Ishikawa (cell line): Measurements from ENCODE around the gene RPL36.

Experiments used
- CEBPB ChIP-seq: IDR thresholded peaks from 2 replicates; pipeline ENCODE4 v1.6.1; 2012
- CREB1 ChIP-seq: IDR thresholded peaks from 2 replicates; pipeline ENCODE4 v1.6.1; 2012; ENCODE audit warnings: low read depth
- EGR1 ChIP-seq: IDR thresholded peaks from 2 replicates; pipeline ENCODE4 v1.6.1; 2012
- EP300 ChIP-seq: IDR thresholded peaks from 2 replicates; pipeline ENCODE4 v1.6.1; 2012; ENCODE audit warnings: borderline replicate concordance
- FOXM1 ChIP-seq: IDR thresholded peaks from 2 replicates; pipeline ENCODE4 v1.6.1; 2012; ENCODE audit warnings: low read depth, borderline replicate concordance
- MAX ChIP-seq: IDR thresholded peaks from 2 replicates; pipeline ENCODE4 v1.6.1; 2012
- NFIC ChIP-seq: IDR thresholded peaks from 2 replicates; pipeline ENCODE4 v1.6.1; 2012
- RAD21 ChIP-seq: IDR thresholded peaks from 2 replicates; pipeline ENCODE4 v1.6.1; 2012; ENCODE audit warnings: low read depth
- REST ChIP-seq: IDR thresholded peaks from 2 replicates; pipeline ENCODE4 v1.6.1; 2012; ENCODE audit warnings: low read depth, mild to moderate bottlenecking
- TAF1 ChIP-seq: IDR thresholded peaks from 2 replicates; pipeline ENCODE4 v1.6.1; 2012; ENCODE audit warnings: low read depth, mild to moderate bottlenecking
- TCF12 ChIP-seq: IDR thresholded peaks from 2 replicates; pipeline ENCODE4 v1.6.1; 2012; ENCODE audit warnings: low read depth
- TEAD4 ChIP-seq: IDR thresholded peaks from 2 replicates; pipeline ENCODE4 v1.6.1; 2012
- USF1 ChIP-seq: IDR thresholded peaks from 2 replicates; pipeline ENCODE4 v1.6.1; 2012
- YY1 ChIP-seq: IDR thresholded peaks from 2 replicates; pipeline ENCODE4 v1.6.1; 2012; ENCODE audit warnings: low read depth
- ZBTB7A ChIP-seq: IDR thresholded peaks from 2 replicates; pipeline ENCODE4 v1.6.1; 2012; ENCODE audit warnings: low read depth

The RPL36 gene

GRCh38 chr19:5700455-5701092, 10.5 kb downstream of the RPL36 start:
- no peak for TF ChIP-seq EGR1
- TF ChIP-seq EP300, result no peak
- no peak for TF ChIP-seq CEBPB
- no peak for TF ChIP-seq YY1
- TF ChIP-seq USF1, result no peak
- no peak for TF ChIP-seq CREB1
- TF ChIP-seq TAF1, result no peak
- no peak for TF ChIP-seq REST
- TF ChIP-seq TCF12, result no peak
- TF ChIP-seq ZBTB7A, result no peak
- no peak for TF ChIP-seq MAX
- no peak for TF ChIP-seq NFIC
- no peak for TF ChIP-seq TEAD4
- TF ChIP-seq RAD21, result no peak
- TF ChIP-seq FOXM1, result no peak

- TF ChIP-seq USF1, result no peak
- no peak for TF ChIP-seq EP300
- no peak for TF ChIP-seq TAF1
- no peak for TF ChIP-seq CREB1
- TF ChIP-seq FOXM1, result no peak
- TF ChIP-seq TCF12, result no peak
- no peak for TF ChIP-seq TEAD4
- no peak for TF ChIP-seq CEBPB
- no peak for TF ChIP-seq EGR1
- no peak for TF ChIP-seq RAD21
- no peak for TF ChIP-seq MAX
- no peak for TF ChIP-seq REST
- TF ChIP-seq NFIC, result no peak
- TF ChIP-seq ZBTB7A, result no peak
- TF ChIP-seq YY1, result no peak
These were observed 14.0 kb downstream of the RPL36 start for GRCh38 chr19:5703819-5704818.

- TF ChIP-seq TEAD4 (no peak), EGR1 (no peak), TCF12 (no peak), NFIC (no peak), ZBTB7A (no peak), USF1 (no peak), TAF1 (no peak), MAX (no peak), FOXM1 (no peak), CREB1 (no peak), REST (no peak), RAD21 (no peak), EP300 (no peak), YY1 (no peak), CEBPB (no peak)
These were observed 15.5 kb downstream of the RPL36 start for GRCh38 chr19:5705552-5705951.
